ENCODE results near the gene UBC. TPM values are rescaled to one million over a fixed set of nuclear protein-coding genes. Genes with fewer than 3 reads are reported as not detected.
A peak's percentile ranks its signal among the peaks of the same experiment; 100 is the strongest.

UBC gene
- total and polyA plus RNA-seq, 2 donors (not counting 1 experiment from before 2014, with no cell fraction given), result 953 to 4,477 TPM

DNA sequence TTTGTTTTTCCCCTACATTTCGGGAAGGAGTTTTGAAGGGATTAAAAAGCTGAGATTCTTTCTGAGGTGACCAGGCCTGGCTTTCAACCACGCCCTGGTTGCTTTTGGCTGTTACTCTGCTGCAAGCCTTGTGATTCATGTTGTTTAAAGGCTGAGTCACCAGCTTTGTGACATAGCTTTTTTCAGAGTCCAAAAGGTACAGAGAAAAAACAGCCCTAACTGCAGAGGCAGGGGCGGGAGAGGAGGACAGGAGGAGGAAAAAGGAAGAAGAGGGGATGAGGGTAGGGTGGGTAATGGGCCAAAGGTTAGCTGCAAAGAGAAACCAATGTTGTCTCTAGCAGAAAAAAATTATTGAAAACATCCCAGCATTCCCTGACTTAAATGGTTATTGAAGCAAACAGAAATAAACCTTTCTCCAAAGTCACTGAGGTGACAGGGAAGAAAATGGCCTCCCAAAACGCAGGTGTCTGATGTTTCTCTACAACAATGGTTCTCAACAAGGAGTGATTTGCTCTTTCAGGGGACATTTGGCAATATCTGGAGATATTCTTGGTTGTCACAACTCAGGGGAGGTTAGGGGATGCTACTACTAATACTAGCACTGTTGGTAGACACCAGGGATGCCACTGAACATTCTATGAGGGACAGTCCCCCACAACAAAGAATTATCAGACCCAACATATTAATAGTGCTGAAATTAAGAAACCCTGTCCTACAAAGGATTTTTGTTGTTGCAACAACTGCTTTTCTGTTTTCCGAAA is 2.1 kb upstream of the UBC start:
- peaks cover 84% of the 10 kb centered on the region for H3K4me1 Mint-ChIP-seq
- ChIA-PET CTCF (interaction anchor here (1.0 to 17.1 kb wide), 4 partner anchors 10 to 27 kb away, joined by 3 to 392 read pairs (median 79); no protein-coding TSS in a partner anchor), POLR2A (interaction anchor here (0.8 to 5.1 kb wide), 5 partner anchors 9 to 74 kb away, joined by 3 to 74 read pairs (median 5); partner anchors contain the start of gene SCARB1)
- peak overlapping the region; percentile 3 for H2AFZ ChIP-seq (ENCODE audit: insufficient read depth, low read depth, low read length, poor library complexity, severe bottlenecking)
- peaks cover 0 to 12% of the 10 kb centered on the region in 2 experiments for H3K36me3 ChIP-seq (replicated peaks in 1 of 2; ENCODE audit: control extremely low read depth in 1 of 2, control insufficient read depth in 1 of 2, extremely low read depth in 1 of 2, insufficient read depth in 2 of 2, low read length in 1 of 2)
- TF ChIP-seq EZH2 (IDR thresholded peaks at IDR 0.05; ENCODE audit: borderline replicate concordance, insufficient read depth, low read depth, low read length, poor library complexity, severe bottlenecking), result no peak
- TF ChIP-seq, protein P1, sequence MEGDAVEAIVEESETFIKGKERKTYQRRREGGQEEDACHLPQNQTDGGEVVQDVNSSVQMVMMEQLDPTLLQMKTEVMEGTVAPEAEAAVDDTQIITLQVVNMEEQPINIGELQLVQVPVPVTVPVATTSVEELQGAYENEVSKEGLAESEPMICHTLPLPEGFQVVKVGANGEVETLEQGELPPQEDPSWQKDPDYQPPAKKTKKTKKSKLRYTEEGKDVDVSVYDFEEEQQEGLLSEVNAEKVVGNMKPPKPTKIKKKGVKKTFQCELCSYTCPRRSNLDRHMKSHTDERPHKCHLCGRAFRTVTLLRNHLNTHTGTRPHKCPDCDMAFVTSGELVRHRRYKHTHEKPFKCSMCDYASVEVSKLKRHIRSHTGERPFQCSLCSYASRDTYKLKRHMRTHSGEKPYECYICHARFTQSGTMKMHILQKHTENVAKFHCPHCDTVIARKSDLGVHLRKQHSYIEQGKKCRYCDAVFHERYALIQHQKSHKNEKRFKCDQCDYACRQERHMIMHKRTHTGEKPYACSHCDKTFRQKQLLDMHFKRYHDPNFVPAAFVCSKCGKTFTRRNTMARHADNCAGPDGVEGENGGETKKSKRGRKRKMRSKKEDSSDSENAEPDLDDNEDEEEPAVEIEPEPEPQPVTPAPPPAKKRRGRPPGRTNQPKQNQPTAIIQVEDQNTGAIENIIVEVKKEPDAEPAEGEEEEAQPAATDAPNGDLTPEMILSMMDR (IDR thresholded peaks at IDR 0.05), result no peak
- no peak for DNase-seq
- peak overlapping the region; percentile 36 for H3K9ac ChIP-seq (ENCODE audit: low read length)
- H3K4me3 ChIP-seq (ENCODE audit: control extremely low read depth in 1 of 5, extremely low read depth in 1 of 5, insufficient read depth in 1 of 5, low read depth in 2 of 5, low read length in 4 of 5), result peak overlapping the region; percentile 26 to 73 (median 38)
- peaks cover 68 to 75% of the 10 kb centered on the region in 2 donors for H3K4me1 ChIP-seq (ENCODE audit: control insufficient read depth in 2 of 2, insufficient read depth in 2 of 2, low read length in 2 of 2)
- H3K9me3 Mint-ChIP-seq (ENCODE audit: insufficient read depth), result no peaks in the 10 kb centered on the region
- intact Hi-C loops (cut with micrococcal nuclease), result loop anchor here (10.0 kb wide), 1 partner anchor 462 kb away; no protein-coding TSS in a partner anchor
- H3K4me3 Mint-ChIP-seq, result peak overlapping the region; percentile 88
- no peaks in the 10 kb centered on the region for H3K9me3 ChIP-seq (ENCODE audit: control extremely low read depth in 1 of 3, control insufficient read depth in 2 of 3, insufficient read depth in 1 of 3, low read length in 2 of 3)
- H3K27me3 Mint-ChIP-seq, result no peaks in the 10 kb centered on the region
- H3K27ac ChIP-seq (ENCODE audit: low read length in 2 of 2), result peak overlapping the region; percentile 93 to 95
- H3K27ac Mint-ChIP-seq, result peak overlapping the region; percentile 97
- no peaks in the 10 kb centered on the region for H3K27me3 ChIP-seq (replicated peaks in 1 of 4; ENCODE audit: control extremely low read depth in 1 of 4, control insufficient read depth in 3 of 4, insufficient read depth in 4 of 4, low read length in 3 of 4)
- H3K79me2 ChIP-seq (ENCODE audit: control insufficient read depth, insufficient read depth, low read length), result peaks cover 27% of the 10 kb centered on the region
- H3K4me2 ChIP-seq (replicated peaks; ENCODE audit: low read depth, low read length, poor library complexity, severe bottlenecking), result peak overlapping the region; percentile 78
- peaks cover 25% of the 10 kb centered on the region for H4K20me1 ChIP-seq (ENCODE audit: control insufficient read depth, insufficient read depth, low read length, poor library complexity, severe bottlenecking)
- no peak for ATAC-seq (ENCODE audit: low read depth)
- WGBS (ENCODE audit: insufficient coverage), result 50% methylated on average over 2 of the region's 5 CpGs
